ENCODE measurements around the gene HADHB.
"Not testable (repeated sequence)": the region's sequence is repeated elsewhere in the genome, so short reads cannot be mapped to it uniquely, and the experiment has no call there.

HADHB gene

GRCh38 chr2:26245231-26245732, 543 bp downstream of the HADHB start:
- DNase-seq (ENCODE audit: low read depth) = peak; percentile 35

- no peak for DNase-seq (ENCODE audit: low read depth)
These were observed 1.1 kb downstream of the HADHB start for GRCh38 chr2:26245810-26246209.

GRCh38 chr2:26246818-26247217, 2.1 kb downstream of the HADHB start:
- no peak for DNase-seq (ENCODE audit: low read depth)

GRCh38 chr2:26249625-26250024, 4.9 kb downstream of the HADHB start:
- DNase-seq (ENCODE audit: low read depth) = no peak

GRCh38 chr2:26251893-26252292, 7.2 kb downstream of the HADHB start:
- DNase-seq (ENCODE audit: low read depth) = no peak

- no peak for DNase-seq (ENCODE audit: low read depth)
These were observed 11.1 kb downstream of the HADHB start for GRCh38 chr2:26255759-26256384.

GRCh38 chr2:26258836-26259235, 14.1 kb downstream of the HADHB start:
- not testable (repeated sequence) for DNase-seq (ENCODE audit: low read depth)

GRCh38 chr2:26268213-26268612, 23.5 kb downstream of the HADHB start:
- no peak for DNase-seq (ENCODE audit: low read depth)

- DNase-seq (ENCODE audit: low read depth) = not testable (repeated sequence)
These were observed 24.1 kb downstream of the HADHB start for GRCh38 chr2:26268670-26269385.

GRCh38 chr2:26269571-26270158, 24.9 kb downstream of the HADHB start:
- no peak for DNase-seq (ENCODE audit: low read depth)

GRCh38 chr2:26270373-26270772, 25.6 kb downstream of the HADHB start:
- DNase-seq (ENCODE audit: low read depth) = no peak

- DNase-seq (ENCODE audit: low read depth) = no peak
These were observed 28.8 kb downstream of the HADHB start for GRCh38 chr2:26273501-26273900.

GRCh38 chr2:26274058-26274613, 29.4 kb downstream of the HADHB start:
- no peak for DNase-seq (ENCODE audit: low read depth)

GRCh38 chr2:26276484-26277227, 31.9 kb downstream of the HADHB start:
- no peak for DNase-seq (ENCODE audit: low read depth)

GRCh38 chr2:26279886-26280285, 35.1 kb downstream of the HADHB start:
- no peak for DNase-seq (ENCODE audit: low read depth)

GRCh38 chr2:26281226-26281625, 36.5 kb downstream of the HADHB start:
- no peak for DNase-seq (ENCODE audit: low read depth)

- DNase-seq (ENCODE audit: low read depth) = no peak
These were observed 38.9 kb downstream of the HADHB start for GRCh38 chr2:26283606-26284005.

GRCh38 chr2:26284132-26284531, 39.4 kb downstream of the HADHB start:
- DNase-seq (ENCODE audit: low read depth) = no peak

- DNase-seq (ENCODE audit: low read depth) = no peak
These were observed 41.2 kb downstream of the HADHB start for GRCh38 chr2:26285931-26286330.

GRCh38 chr2:26290001-26290400, 45.3 kb downstream of the HADHB start:
- no peak for DNase-seq (ENCODE audit: low read depth)

- DNase-seq (ENCODE audit: low read depth) = no peak
These were observed 47.9 kb downstream of the HADHB start for GRCh38 chr2:26292646-26293045.

- no peak for DNase-seq (ENCODE audit: low read depth)
These were observed 50.8 kb downstream of the HADHB start for GRCh38 chr2:26295511-26295910.
